K562 (cell line): ENCODE measurements around the gene ZFAND6. TPM values are rescaled to one million over a fixed set of nuclear protein-coding genes. Genes with fewer than 3 reads are reported as not detected.

Source experiments
- BCLAF1 ChIP-seq, 2 experiments: fragments of 450-650 bp in 1 of 2; IDR thresholded peaks; 2 replicates each; pipeline ENCODE4 v1.6.1; 2011 to 2017; ENCODE audit warnings: low read depth in 2 of 2, antibody characterized with exemption in 1 of 2, borderline replicate concordance in 1 of 2, low read length in 1 of 2, mild to moderate bottlenecking in 1 of 2, mixed read lengths in 1 of 2; ENCODE audit not compliant: control insufficient read depth in 1 of 2
- CBFB ChIP-seq: sonication (generic); formaldehyde crosslinking; IDR thresholded peaks from 2 replicates; pipeline ENCODE4 v1.4.0; 2020; ENCODE audit warnings: mild to moderate bottlenecking, missing genetic modification reagents
- FOXJ2 ChIP-seq: fragments of 200-800 bp; sonication (Bioruptor generic); IDR thresholded peaks from 2 replicates; pipeline ENCODE4 v1.6.1; 2016; ENCODE audit warnings: missing genetic modification characterization, missing compliant biosample characterization
- HDAC8 ChIP-seq: fragments of 450-650 bp; IDR thresholded peaks from 2 replicates; pipeline ENCODE4 v1.6.1; 2016; ENCODE audit warnings: mild to moderate bottlenecking, missing genetic modification characterization, moderate library complexity, missing compliant biosample characterization
- NFIX ChIP-seq: fragments of 250-450 bp; sonication (Bioruptor Pico); IDR thresholded peaks from 2 replicates; pipeline ENCODE4 v1.4.0; 2020; ENCODE audit warnings: low read depth, mild to moderate bottlenecking, moderate library complexity
- PPARD ChIP-seq: fragments of 250-450 bp; sonication (Bioruptor Pico); IDR thresholded peaks from 2 replicates; pipeline ENCODE4 v1.8.0; 2022; ENCODE audit warnings: inconsistent platforms, mild to moderate bottlenecking, moderate library complexity
- RBM25 ChIP-seq: fragments of 200-400 bp; formaldehyde crosslinking; IDR thresholded peaks from 2 replicates; pipeline ENCODE4 v1.6.1; 2018; ENCODE audit warnings: low read length, low read depth, moderate library complexity; ENCODE audit not compliant: severe bottlenecking
- RREB1 ChIP-seq: fragments of 250-450 bp; sonication (Bioruptor Pico); IDR thresholded peaks from 2 replicates; pipeline ENCODE4 v1.4.0; 2020
- SP2 ChIP-seq: IDR thresholded peaks from 2 replicates; pipeline ENCODE4 v1.6.1; 2011; ENCODE audit warnings: mild to moderate bottlenecking, low read depth, low read length, moderate library complexity; ENCODE audit not compliant: poor library complexity, severe bottlenecking; ENCODE audit errors: extremely low read depth
- ZNF280A ChIP-seq: fragments of 450-650 bp; IDR thresholded peaks from 2 replicates; pipeline ENCODE4 v1.6.1; 2018; ENCODE audit warnings: mild to moderate bottlenecking, low read depth; ENCODE audit not compliant: partially characterized antibody
- ZNF41 ChIP-seq: fragments of 250-450 bp; sonication (Bioruptor Pico); conservative IDR thresholded peaks from 2 replicates; pipeline ENCODE4 v1.4.0; 2020; ENCODE audit warnings: mild to moderate bottlenecking
- polyA plus RNA-seq, 8 experiments: library from polyadenylated mRNA; depleted of rRNA in 4 of 8; stranded (reverse) in 5 of 8; unstranded in 3 of 8; fragments of >200 nt; fragmentation: Nextera tagmentation in 2 of 8; fragmentation: Illumina TruSeq in 1 of 8; extraction: Ambion mirVana in 2 of 8; extraction: Trizol in 1 of 8; gene quantifications; 2 replicates each; pipeline versions ENCODE4 v1.2.1 to v1.2.3, GENCODE V29; 2011 to 2014; ENCODE audit warnings: inconsistent platforms in 1 of 8, missing spikeins in 1 of 8
- total RNA-seq, 7 experiments: library from RNA; depleted of rRNA in 6 of 7; stranded (reverse); fragments of >200 nt in 6 of 7; fragmentation: Illumina TruSeq in 2 of 7; extraction: Trizol in 2 of 7; gene quantifications; 2 replicates each; pipeline versions ENCODE4 v1.2.1 to v1.2.3, GENCODE V29; 2011 to 2021; ENCODE audit warnings: low replicate concordance in 1 of 7

ZFAND6 gene
- total and polyA plus RNA-seq, 9 of the 15 experiments (the other 6 are each of a cell fraction or from before 2014, with no cell fraction given), result 53.9 to 206 (median 88.9) TPM

- no peak for TF ChIP-seq ZNF280A
- no peak for TF ChIP-seq RREB1 (CRISPR knock-in tag)
- TF ChIP-seq HDAC8 (tag), result no peak
- TF ChIP-seq FOXJ2 (tag), result no peak
- no peak for TF ChIP-seq CBFB (CRISPR knock-in tag)
- TF ChIP-seq BCLAF1 (IDR thresholded peaks at IDR 0.05; ENCODE audit: borderline replicate concordance in 1 of 2, control insufficient read depth in 1 of 2, low read depth in 2 of 2, low read length in 1 of 2), result no peak
- TF ChIP-seq NFIX, result no peak
- TF ChIP-seq RBM25, result no peak
- no peak for TF ChIP-seq PPARD (CRISPR knock-in tag)
- TF ChIP-seq ZNF41, result no peak
- TF ChIP-seq SP2, result no peak
Measured at GRCh38 chr15:80152896-80153876, 93.7 kb downstream of the ZFAND6 start, which contains the start of gene FAH (continued).
